HCT116 (cell line): Measurements from ENCODE around the gene LRRC51.

ENCODE experiments used
- CEBPB ChIP-seq: IDR thresholded peaks from 2 replicates; pipeline ENCODE4 v1.6.1; 2012; ENCODE audit warnings: low read depth
- CTCF ChIP-seq, 3 experiments: fragments of 200-600 bp in 1 of 3; sonication (generic) in 1 of 3; IDR thresholded peaks in 2 of 3; conservative IDR thresholded peaks in 1 of 3; 2 replicates each; pipeline ENCODE4 v1.5.1; 2012 to 2017; ENCODE audit warnings: low read depth in 2 of 3, low read length in 2 of 3, antibody characterized with exemption in 1 of 3, borderline replicate concordance in 1 of 3, control low read depth in 1 of 3, mild to moderate bottlenecking in 1 of 3, mixed read lengths in 1 of 3, mixed run types in 1 of 3, moderate library complexity in 1 of 3; ENCODE audit not compliant: insufficient read depth in 1 of 3
- EZH2phosphoT487 ChIP-seq: fragments of 200-600 bp; IDR thresholded peaks from 2 replicates; pipeline ENCODE4 v1.6.1; 2018; ENCODE audit warnings: antibody characterized with exemption, borderline replicate concordance
- POLR2A ChIP-seq: IDR thresholded peaks from 2 replicates; pipeline ENCODE4 v1.7.0; 2011; ENCODE audit warnings: borderline replicate concordance; ENCODE audit not compliant: insufficient read depth, insufficient read length; ENCODE audit errors: extremely low read depth
- REST ChIP-seq: IDR thresholded peaks from 2 replicates; pipeline ENCODE4 v1.6.1; 2012; ENCODE audit warnings: low read depth
- ZNF274 ChIP-seq: fragments of 200-500 bp; sonication (Bioruptor generic); IDR thresholded peaks from 2 replicates; pipeline ENCODE4 v1.6.1; 2014; ENCODE audit warnings: mild to moderate bottlenecking, low read depth, low read length, inconsistent platforms

- TF ChIP-seq EZH2phosphoT487 = no peak
- no peak for TF ChIP-seq CEBPB
- no peak for TF ChIP-seq CTCF (IDR thresholded peaks at IDR 0.05 in 2 of 3, conservative IDR thresholded peaks at IDR 0.05 in 1 of 3; ENCODE audit: borderline replicate concordance in 1 of 3, insufficient read depth in 1 of 3, low read depth in 2 of 3, low read length in 2 of 3)
- TF ChIP-seq REST = no peak
- TF ChIP-seq POLR2A = no peak
- no peak for TF ChIP-seq ZNF274
These were observed 4.9 kb upstream of the LRRC51 start for GRCh38 chr11:72075756-72076155.
